Smooth muscle cell (in vitro differentiated cells): Measurements from ENCODE around the gene TRIM56. TPM values are rescaled to one million over a fixed set of nuclear protein-coding genes. Genes with fewer than 3 reads are reported as not detected.
"Not testable (repeated sequence)": the region's sequence is repeated elsewhere in the genome, so short reads cannot be mapped to it uniquely, and the experiment has no call there.

ENCODE experiments used
- DNase-seq: peaks from one replicate; lab custom pipeline; 2025; ENCODE audit not compliant: unreplicated experiment; lab: John Stamatoyannopoulos, UW
- H2AFZ ChIP-seq: fragments of 200-600 bp; sonication (generic); 2 replicates; pipeline ENCODE4 v1.6.0; 2016; ENCODE audit warnings: antibody characterized with exemption, low read depth, mild to moderate bottlenecking
- H3F3A ChIP-seq: fragments of 200-600 bp; sonication (generic); 2 replicates; pipeline ENCODE4 v1.6.0; 2017; ENCODE audit warnings: antibody characterized with exemption, low read depth
- H3K27ac ChIP-seq: fragments of 200-600 bp; sonication (generic); 2 replicates; pipeline ENCODE4 v1.5.1; 2016; ENCODE audit warnings: low read depth, mild to moderate bottlenecking
- H3K27me3 ChIP-seq: fragments of 200-600 bp; sonication (generic); 2 replicates; pipeline ENCODE4 v1.6.1; 2016; ENCODE audit warnings: low read depth, mild to moderate bottlenecking
- H3K36me3 ChIP-seq: fragments of 200-600 bp; sonication (generic); 2 replicates; pipeline ENCODE4 v1.5.1; 2016; ENCODE audit warnings: low read depth
- H3K4me1 ChIP-seq: fragments of 200-600 bp; sonication (generic); 2 replicates; pipeline ENCODE4 v1.5.1; 2016; ENCODE audit warnings: low read depth
- H3K4me2 ChIP-seq: fragments of 200-600 bp; sonication (generic); 2 replicates; pipeline ENCODE4 v1.6.0; 2016; ENCODE audit warnings: mild to moderate bottlenecking
- H3K4me3 ChIP-seq: fragments of 200-600 bp; sonication (generic); 2 replicates; pipeline ENCODE4 v1.5.1; 2016; ENCODE audit warnings: mild to moderate bottlenecking
- H3K79me2 ChIP-seq: fragments of 200-600 bp; sonication (generic); 2 replicates; pipeline ENCODE4 v1.6.0; 2016; ENCODE audit warnings: low read depth, mild to moderate bottlenecking
- H3K9ac ChIP-seq: fragments of 200-600 bp; sonication (generic); 2 replicates; pipeline ENCODE4 v1.6.0; 2016; ENCODE audit warnings: low read depth
- H3K9me3 ChIP-seq: fragments of 200-600 bp; sonication (generic); replicated peaks from 2 replicates; pipeline ENCODE4 v1.5.1; 2016; ENCODE audit warnings: low read depth
- H4K20me1 ChIP-seq: fragments of 200-600 bp; sonication (generic); 2 replicates; pipeline ENCODE4 v1.6.0; 2016; ENCODE audit warnings: low read depth
- WGBS: methylation state at CpG from one replicate; pipeline ENCODE4 v1.1.7; 2016; ENCODE audit warnings: low lambda C conversion rate; 5-methylcytosine and 5-hydroxymethylcytosine counted together
- polyA plus RNA-seq: library from polyadenylated mRNA; unstranded; fragments of >200 nt; fragmentation: Nextera tagmentation; extraction: Ambion mirVana; gene quantifications from 2 replicates; pipeline ENCODE4 v1.2.1, GENCODE V29; 2016
- total RNA-seq: library from RNA; depleted of rRNA; stranded (reverse); fragments of >200 nt; gene quantifications from 2 replicates; pipeline ENCODE4 v1.2.3, GENCODE V29; 2014
- TF ChIP-seq, protein P1 (sequence below): fragments of 200-600 bp; sonication (generic); IDR thresholded peaks from 2 replicates; pipeline ENCODE4 v1.5.1; 2017; ENCODE audit warnings: borderline replicate concordance, mild to moderate bottlenecking, antibody characterized with exemption; ENCODE audit not compliant: insufficient read depth, poor library complexity, severe bottlenecking

Gene TRIM56
- total and polyA plus RNA-seq, 2 experiments from 2014 or later, result 2.5 to 11.2 TPM

DNA sequence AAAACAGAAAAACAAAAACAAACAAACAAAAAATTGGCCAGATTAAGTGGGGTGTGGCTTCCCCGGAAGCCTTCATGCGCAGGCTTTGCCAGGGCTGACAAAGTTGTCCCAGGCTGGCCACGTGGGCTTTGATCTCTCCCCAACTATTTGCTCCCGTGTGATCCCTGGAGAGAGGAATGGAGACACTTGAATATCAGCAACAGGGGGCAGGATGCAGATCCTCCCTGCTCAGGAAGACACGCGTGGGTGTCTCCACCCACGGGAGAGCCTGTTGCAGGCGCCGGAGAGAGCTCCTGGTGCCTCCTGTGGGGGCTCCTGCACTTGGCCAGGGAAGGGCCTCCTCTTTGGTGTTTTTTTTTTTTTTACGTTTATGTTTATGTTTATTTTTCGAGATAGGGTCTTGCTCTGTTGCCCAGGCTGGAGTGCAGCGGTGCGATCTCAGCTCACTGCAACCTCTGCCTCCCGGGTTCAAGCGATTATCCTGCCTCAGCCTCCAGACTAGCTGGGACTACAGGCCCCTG lies 19.0 kb downstream of the TRIM56 start:
- Histone ChIP-seq H2AFZ (no peak overlapping the region), H3K79me2 (no peaks in the 10 kb centered on the region), H3K4me1 (peaks cover 13% of the 10 kb centered on the region), H4K20me1 (no peaks in the 10 kb centered on the region), H3K36me3 (no peaks in the 10 kb centered on the region), H3F3A (peaks cover 15% of the 10 kb centered on the region), H3K4me3 (no peak overlapping the region), H3K27me3 (no peaks in the 10 kb centered on the region), H3K9ac (no peak overlapping the region), H3K27ac (no peak overlapping the region), H3K4me2 (no peak overlapping the region), H3K9me3 (no peaks in the 10 kb centered on the region)
- WGBS, result 59% methylated on average over 15 of the region's 15 CpGs
- TF ChIP-seq, protein P1, sequence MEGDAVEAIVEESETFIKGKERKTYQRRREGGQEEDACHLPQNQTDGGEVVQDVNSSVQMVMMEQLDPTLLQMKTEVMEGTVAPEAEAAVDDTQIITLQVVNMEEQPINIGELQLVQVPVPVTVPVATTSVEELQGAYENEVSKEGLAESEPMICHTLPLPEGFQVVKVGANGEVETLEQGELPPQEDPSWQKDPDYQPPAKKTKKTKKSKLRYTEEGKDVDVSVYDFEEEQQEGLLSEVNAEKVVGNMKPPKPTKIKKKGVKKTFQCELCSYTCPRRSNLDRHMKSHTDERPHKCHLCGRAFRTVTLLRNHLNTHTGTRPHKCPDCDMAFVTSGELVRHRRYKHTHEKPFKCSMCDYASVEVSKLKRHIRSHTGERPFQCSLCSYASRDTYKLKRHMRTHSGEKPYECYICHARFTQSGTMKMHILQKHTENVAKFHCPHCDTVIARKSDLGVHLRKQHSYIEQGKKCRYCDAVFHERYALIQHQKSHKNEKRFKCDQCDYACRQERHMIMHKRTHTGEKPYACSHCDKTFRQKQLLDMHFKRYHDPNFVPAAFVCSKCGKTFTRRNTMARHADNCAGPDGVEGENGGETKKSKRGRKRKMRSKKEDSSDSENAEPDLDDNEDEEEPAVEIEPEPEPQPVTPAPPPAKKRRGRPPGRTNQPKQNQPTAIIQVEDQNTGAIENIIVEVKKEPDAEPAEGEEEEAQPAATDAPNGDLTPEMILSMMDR, result no peak
- DNase-seq, result no peak

DNA sequence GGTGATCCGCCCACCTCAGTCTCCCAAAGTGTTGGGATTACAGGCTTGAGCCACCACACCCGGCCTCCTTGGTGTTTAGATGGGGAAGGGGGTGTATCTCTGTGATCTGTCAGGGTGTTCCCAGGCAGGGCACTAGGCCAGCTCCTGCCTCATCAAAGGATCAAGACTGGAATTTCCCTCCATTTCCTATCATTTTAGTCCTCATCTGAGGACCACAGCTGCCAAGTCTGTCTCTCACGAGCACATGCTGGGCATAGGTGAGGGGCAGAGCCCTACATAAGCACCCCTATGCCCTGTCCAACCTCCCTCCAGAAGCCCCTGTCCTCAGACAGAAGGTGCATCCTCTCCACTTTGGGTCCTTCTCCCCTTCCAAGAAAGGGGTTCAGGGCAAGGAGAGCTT lies 19.5 kb downstream of the TRIM56 start:
- Histone ChIP-seq H2AFZ (no peak overlapping the region), H3F3A (peaks cover 9% of the 10 kb centered on the region), H3K4me2 (no peak overlapping the region), H3K36me3 (no peaks in the 10 kb centered on the region), H3K27me3 (no peaks in the 10 kb centered on the region), H3K4me3 (no peak overlapping the region), H3K9me3 (no peaks in the 10 kb centered on the region), H3K4me1 (peaks cover 7% of the 10 kb centered on the region), H4K20me1 (no peaks in the 10 kb centered on the region), H3K79me2 (no peaks in the 10 kb centered on the region), H3K9ac (no peak overlapping the region), H3K27ac (no peak overlapping the region)
- TF ChIP-seq, protein P1, result no peak
- WGBS, result 77% methylated on average over 3 of the region's 3 CpGs
- DNase-seq, result no peak

DNA sequence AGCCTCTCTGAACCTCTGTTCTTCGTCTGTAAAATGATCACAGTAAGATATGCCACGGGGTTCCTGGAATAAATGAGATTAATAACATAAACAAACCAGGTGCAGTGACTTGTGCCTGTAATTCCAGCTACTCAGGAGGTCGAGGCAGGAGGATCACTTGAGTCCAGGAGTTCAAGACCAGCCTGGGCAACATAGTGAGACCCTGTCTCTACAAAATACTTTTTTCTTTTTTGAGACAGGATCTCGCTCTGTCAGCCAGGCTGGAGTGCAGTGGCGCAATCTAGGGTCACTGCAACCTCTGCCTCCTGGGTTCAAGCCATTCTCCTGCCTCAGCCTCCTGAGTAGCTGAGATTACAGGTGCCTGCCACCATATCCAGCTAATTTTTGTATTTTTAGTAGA lies 20.0 kb downstream of the TRIM56 start:
- H3K9ac ChIP-seq, H4K20me1 ChIP-seq, H3K4me3 ChIP-seq, H3K79me2 ChIP-seq, H3K27me3 ChIP-seq, H3K9me3 ChIP-seq, H3K4me1 ChIP-seq, H3K27ac ChIP-seq, H3K4me2 ChIP-seq, H3F3A ChIP-seq, DNase-seq, H2AFZ ChIP-seq, H3K36me3 ChIP-seq: not testable (repeated sequence)
- WGBS, result 84% methylated on average over 5 of the region's 5 CpGs

DNA sequence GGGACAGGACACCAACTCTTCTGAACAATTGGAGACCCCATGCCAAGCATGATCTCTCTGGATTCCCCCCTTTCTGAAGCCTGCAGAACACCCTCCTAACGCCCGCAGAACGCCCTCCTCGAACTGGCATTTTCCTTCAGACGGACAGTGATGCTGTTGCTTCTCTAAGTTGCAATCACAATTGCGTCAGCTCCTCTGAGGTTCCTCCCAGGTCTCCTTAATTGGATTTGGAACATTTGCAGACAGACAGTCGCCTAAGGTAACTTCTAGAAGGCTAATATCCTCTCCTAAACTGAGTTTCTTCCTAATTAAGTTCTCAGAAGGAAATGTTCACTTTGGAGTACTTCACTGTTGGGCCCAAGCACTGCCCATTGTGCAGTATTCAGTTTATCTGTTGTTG lies 21.1 kb downstream of the TRIM56 start:
- Histone ChIP-seq H3K4me2 (no peak overlapping the region), H2AFZ (no peak overlapping the region), H3K9me3 (no peaks in the 10 kb centered on the region), H3K9ac (no peak overlapping the region), H3K4me3 (no peak overlapping the region), H4K20me1 (no peaks in the 10 kb centered on the region), H3K79me2 (no peaks in the 10 kb centered on the region), H3K27ac (no peak overlapping the region), H3K4me1 (no peaks in the 10 kb centered on the region), H3K27me3 (no peaks in the 10 kb centered on the region), H3F3A (no peaks in the 10 kb centered on the region), H3K36me3 (no peaks in the 10 kb centered on the region)
- WGBS, result 95% methylated on average over 7 of the region's 7 CpGs
- TF ChIP-seq, protein P1, result no peak
- no peak for DNase-seq
